Transverse colon (tissue), 4 donors: ENCODE measurements around the gene CLASP2.

Experiments used
- CTCF ChIP-seq, 5 experiments: fragments of 200-600 bp in 3 of 5; fragments of 450-650 bp in 2 of 5; sonication (generic) in 3 of 5; IDR thresholded peaks; 1 replicate in 2 of 5; 2 replicates in 3 of 5; pipeline ENCODE4 v1.5.1; 2016 to 2017; ENCODE audit warnings: antibody characterized with exemption in 5 of 5, inconsistent platforms in 3 of 5, mild to moderate bottlenecking in 2 of 5, moderate library complexity in 1 of 5
- EP300 ChIP-seq: sonication (generic); formaldehyde crosslinking; IDR thresholded peaks from one replicate; pipeline ENCODE4 v1.6.1; 2017; ENCODE audit warnings: antibody characterized with exemption, low read depth
- POLR2AphosphoS5 ChIP-seq, 3 donors: sonication (generic); formaldehyde crosslinking; IDR thresholded peaks; one replicate each; pipeline ENCODE4 v1.6.1; 2016; ENCODE audit warnings: antibody characterized with exemption in 3 of 3

- no peak for TF ChIP-seq CTCF (IDR thresholded peaks at IDR 0.05)
- TF ChIP-seq POLR2AphosphoS5 (IDR thresholded peaks at IDR 0.05), result no peak
- no peak for TF ChIP-seq EP300
These were observed 191.3 kb downstream of the CLASP2 start for GRCh38 chr3:33526787-33527186.
